H1 (cell line): Measurements from ENCODE around the gene P2RY13. TPM values are rescaled to one million over a fixed set of nuclear protein-coding genes. Genes with fewer than 3 reads are reported as not detected.

Source experiments
- CTCF ChIA-PET: fragments of 300-600 bp; sonication (Branson Sonifier 250); formaldehyde crosslinking; loops from one replicate; lab custom pipeline; 2021; ENCODE audit not compliant: partially characterized antibody; lab: Charles Lee
- POLR2A ChIA-PET: fragments of 300-600 bp; sonication (Branson Sonifier 250); formaldehyde crosslinking; loops from one replicate; lab custom pipeline; 2021; ENCODE audit warnings: inconsistent platforms; ENCODE audit not compliant: partially characterized antibody; lab: Charles Lee
- DNase-seq, 2 experiments: peaks; one replicate each; pipeline versions ENCODE4 v3.0.0 to v3.0.0-alpha.2; 2010 to 2022; ENCODE audit warnings: low spot score in 2 of 2, low read depth in 1 of 2, mixed read lengths in 1 of 2
- FAIRE-seq: peaks from 2 replicates; lab custom pipeline; 2011; peaks lifted over from hg19 to GRCh38; lab: Jason Lieb, UNC
- H2AFZ ChIP-seq: 2 replicates; pipeline ENCODE4 v1.8.1; 2012; ENCODE audit warnings: low read length, inconsistent platforms
- H2AK5ac ChIP-seq: 2 replicates; pipeline ENCODE4 v1.6.1; 2013; ENCODE audit warnings: low read depth, low read length
- H2BK120ac ChIP-seq: replicated peaks from 2 replicates; pipeline ENCODE3; 2013; ENCODE audit warnings: low read depth, low read length, inconsistent platforms
- H2BK12ac ChIP-seq: 2 replicates; pipeline ENCODE4 v1.6.1; 2013; ENCODE audit warnings: low read depth, low read length
- H2BK15ac ChIP-seq: 2 replicates; pipeline ENCODE4 v1.6.1; 2013; ENCODE audit warnings: low read length
- H2BK20ac ChIP-seq: 2 replicates; pipeline ENCODE4 v1.6.1; 2013; ENCODE audit warnings: low read length
- H2BK5ac ChIP-seq: 2 replicates; pipeline ENCODE4 v1.6.1; 2013; ENCODE audit warnings: low read depth, low read length
- H3K14ac ChIP-seq: 2 replicates; pipeline ENCODE4 v1.6.1; 2013; ENCODE audit warnings: inconsistent platforms; ENCODE audit not compliant: insufficient read length
- H3K18ac ChIP-seq: 2 replicates; pipeline ENCODE4 v1.6.1; 2013; ENCODE audit warnings: low read length; ENCODE audit errors: extremely low read depth
- H3K23ac ChIP-seq: 2 replicates; pipeline ENCODE4 v1.6.1; 2013; ENCODE audit warnings: inconsistent platforms; ENCODE audit not compliant: insufficient read length
- H3K23me2 ChIP-seq: 2 replicates; pipeline ENCODE4 v1.6.1; 2013; ENCODE audit warnings: low read depth, low read length
- H3K27ac ChIP-seq: 2 replicates; pipeline ENCODE4 v1.6.1; 2011; ENCODE audit warnings: low read depth, low read length, inconsistent platforms
- H3K27me3 ChIP-seq, 4 experiments: replicated peaks in 1 of 4; 1 replicate in 1 of 4; 2 replicates in 3 of 4; pipeline versions ENCODE4 v1.6.1 to v1.8.1; 2011 to 2013; ENCODE audit warnings: low read length in 3 of 4, mild to moderate bottlenecking in 3 of 4, inconsistent platforms in 2 of 4, mixed read lengths in 2 of 4, moderate library complexity in 1 of 4; ENCODE audit not compliant: control insufficient read depth in 3 of 4, insufficient read depth in 3 of 4; ENCODE audit errors: extremely low read depth in 1 of 4
- H3K36me3 ChIP-seq, 4 experiments: 2 replicates each; pipeline versions ENCODE4 v1.6.1 to v1.8.1; 2011 to 2013; ENCODE audit warnings: mild to moderate bottlenecking in 4 of 4, low read length in 3 of 4, moderate library complexity in 2 of 4, control low read depth in 1 of 4, inconsistent platforms in 1 of 4; ENCODE audit not compliant: insufficient read depth in 4 of 4, control insufficient read depth in 2 of 4
- H3K4ac ChIP-seq: replicated peaks from 2 replicates; pipeline ENCODE3; 2013; ENCODE audit warnings: low read length, low read depth, mixed read lengths, inconsistent platforms; ENCODE audit not compliant: insufficient read length
- H3K4me1 ChIP-seq, 4 experiments: replicated peaks in 1 of 4; 1 replicate in 1 of 4; 2 replicates in 3 of 4; pipeline versions ENCODE4 v1.6.1 to v1.8.1; 2011 to 2013; ENCODE audit warnings: low read length in 3 of 4, inconsistent platforms in 2 of 4, mixed read lengths in 1 of 4; ENCODE audit not compliant: insufficient read depth in 4 of 4, control insufficient read depth in 3 of 4
- H3K4me2 ChIP-seq, 2 experiments: 2 replicates each; pipeline versions ENCODE4 v1.6.1 to v1.8.1; 2011 to 2013; ENCODE audit warnings: low read depth in 2 of 2, low read length in 2 of 2, control low read depth in 1 of 2, inconsistent platforms in 1 of 2, mild to moderate bottlenecking in 1 of 2; ENCODE audit not compliant: insufficient read depth in 1 of 2
- H3K4me3 ChIP-seq, 4 experiments: fragments of 200-600, 300-600 bp in 1 of 4; sonication (generic), shearing (Covaris generic), sonication (Bioruptor Twin) in 1 of 4; 2 replicates each; pipeline versions ENCODE4 v1.5.1 to v1.8.1; 2011 to 2016; ENCODE audit warnings: low read length in 4 of 4, low read depth in 3 of 4, control low read depth in 2 of 4, inconsistent platforms in 2 of 4, mild to moderate bottlenecking in 2 of 4, mixed read lengths in 1 of 4, moderate library complexity in 1 of 4; ENCODE audit not compliant: insufficient read depth in 2 of 4; ENCODE audit errors: extremely low read depth in 1 of 4
- H3K56ac ChIP-seq: replicated peaks from 2 replicates; pipeline ENCODE3; 2013; ENCODE audit warnings: low read depth, mild to moderate bottlenecking, mixed read lengths, low read length, inconsistent platforms; ENCODE audit not compliant: insufficient read length
- H3K79me1 ChIP-seq: 2 replicates; pipeline ENCODE4 v1.6.1; 2013; ENCODE audit warnings: low read depth, low read length, control low read depth
- H3K79me2 ChIP-seq, 2 experiments: 2 replicates each; pipeline versions ENCODE4 v1.6.1 to v1.8.1; 2012 to 2013; ENCODE audit warnings: low read length in 2 of 2, mild to moderate bottlenecking in 2 of 2, inconsistent platforms in 1 of 2; ENCODE audit not compliant: insufficient read depth in 2 of 2, control insufficient read depth in 1 of 2
- H3K9ac ChIP-seq, 4 experiments: replicated peaks in 1 of 4; 1 replicate in 1 of 4; 2 replicates in 3 of 4; pipeline versions ENCODE4 v1.6.1 to v1.8.1; 2011 to 2013; ENCODE audit warnings: low read depth in 3 of 4, low read length in 3 of 4, control low read depth in 2 of 4, mild to moderate bottlenecking in 2 of 4, moderate library complexity in 2 of 4, inconsistent platforms in 1 of 4; ENCODE audit errors: extremely low read depth in 1 of 4
- H3K9me3 ChIP-seq, 2 experiments: 2 replicates each; pipeline versions ENCODE4 v1.6.1 to v1.8.1; 2012 to 2013; ENCODE audit warnings: mild to moderate bottlenecking in 2 of 2, moderate library complexity in 2 of 2, control low read depth in 1 of 2, inconsistent platforms in 1 of 2, low read depth in 1 of 2, low read length in 1 of 2, mixed read lengths in 1 of 2; ENCODE audit not compliant: insufficient read depth in 2 of 2
- H4K20me1 ChIP-seq, 2 experiments: replicated peaks in 1 of 2; 2 replicates each; pipeline versions ENCODE3 to v1.8.1; 2011 to 2013; ENCODE audit warnings: inconsistent platforms in 2 of 2, low read length in 2 of 2, mild to moderate bottlenecking in 1 of 2; ENCODE audit not compliant: insufficient read depth in 2 of 2, control insufficient read depth in 1 of 2
- H4K5ac ChIP-seq: 2 replicates; pipeline ENCODE4 v1.6.1; 2013; ENCODE audit warnings: low read length, low read depth, mixed read lengths, inconsistent platforms; ENCODE audit not compliant: insufficient read length
- H4K8ac ChIP-seq: 2 replicates; pipeline ENCODE4 v1.8.0; 2013; ENCODE audit warnings: mild to moderate bottlenecking, moderate library complexity, low read length, inconsistent platforms; ENCODE audit not compliant: insufficient read depth; ENCODE audit errors: extremely low read depth
- H4K91ac ChIP-seq: replicated peaks from 2 replicates; pipeline ENCODE3; 2013; ENCODE audit warnings: low read length, mixed read lengths, inconsistent platforms; ENCODE audit not compliant: insufficient read length
- CBX5 ChIP-seq: fragments of 300-800, 300-1000 bp; sonication (generic); IDR thresholded peaks from 2 replicates; pipeline ENCODE4 v1.7.1; 2016; ENCODE audit warnings: antibody characterized with exemption, low read length, low read depth
- CHD2 ChIP-seq: IDR thresholded peaks from 2 replicates; pipeline ENCODE4 v1.6.1; 2012; ENCODE audit warnings: low read length, improper control_type of control experiment
- CTBP2 ChIP-seq: IDR thresholded peaks from 2 replicates; pipeline ENCODE4 v1.7.0; 2011; ENCODE audit warnings: borderline replicate concordance, mild to moderate bottlenecking, moderate library complexity, mixed read lengths, low read length; ENCODE audit not compliant: insufficient read depth, insufficient read length
- GABPA ChIP-seq: IDR thresholded peaks from 2 replicates; pipeline ENCODE4 v1.6.1; 2011; ENCODE audit warnings: mild to moderate bottlenecking, low read length, moderate library complexity, borderline replicate concordance; ENCODE audit not compliant: insufficient read depth
- JUN ChIP-seq: IDR thresholded peaks from 2 replicates; pipeline ENCODE4 v1.6.1; 2011; ENCODE audit warnings: low read depth, mild to moderate bottlenecking, improper control_type of control experiment, low read length
- KDM5A ChIP-seq: fragments of 200-600 bp; IDR thresholded peaks from 2 replicates; pipeline ENCODE4 v1.7.1; 2012; ENCODE audit warnings: mild to moderate bottlenecking, low read length, inconsistent platforms, mixed read lengths
- MAFK ChIP-seq: IDR thresholded peaks from 2 replicates; pipeline ENCODE4 v1.6.1; 2012; ENCODE audit warnings: low read depth, mild to moderate bottlenecking, improper control_type of control experiment, low read length
- PHF8 ChIP-seq: fragments of 200-600 bp; sonication (generic); conservative IDR thresholded peaks from 2 replicates; pipeline ENCODE4 v1.7.1; 2012; ENCODE audit warnings: low read depth, mild to moderate bottlenecking, inconsistent platforms, low read length, moderate library complexity
- POLR2A ChIP-seq, 2 experiments: IDR thresholded peaks; 1 replicate in 1 of 2; 2 replicates in 1 of 2; pipeline ENCODE4 v1.6.1; 2011; ENCODE audit warnings: low read depth in 2 of 2, low read length in 2 of 2, mild to moderate bottlenecking in 2 of 2; ENCODE audit errors: control extremely low read depth in 1 of 2
- POU5F1 ChIP-seq: IDR thresholded peaks from 2 replicates; pipeline ENCODE4 v1.6.1; 2011; ENCODE audit warnings: low read depth, mild to moderate bottlenecking, low read length, moderate library complexity
- SIRT6 ChIP-seq: IDR thresholded peaks from one replicate; pipeline ENCODE4 v1.7.1; 2012; ENCODE audit warnings: low read length, inconsistent platforms
- SP1 ChIP-seq: IDR thresholded peaks from 2 replicates; pipeline ENCODE4 v1.6.1; 2011; ENCODE audit warnings: low read depth, low read length
- TCF12 ChIP-seq: IDR thresholded peaks from 2 replicates; pipeline ENCODE4 v1.6.1; 2011; ENCODE audit warnings: low read depth, mild to moderate bottlenecking, low read length
- ZNF274 ChIP-seq: IDR thresholded peaks from 2 replicates; pipeline ENCODE4 v1.7.0; 2012; ENCODE audit warnings: low read length, borderline replicate concordance; ENCODE audit errors: extremely low read depth
- WGBS, 2 experiments: shearing (Covaris generic) in 1 of 2; methylation state at CpG; one replicate each; pipeline versions ENCODE4 v1.1.6 to v1.1.7; 2013 to 2015; ENCODE audit warnings: low lambda C conversion rate in 2 of 2, mixed read lengths in 2 of 2, inconsistent platforms in 1 of 2, low coverage in 1 of 2, missing lambda C conversion rate in 1 of 2; ENCODE audit not compliant: insufficient replicate concordance in 2 of 2, insufficient coverage in 1 of 2, insufficient read length in 1 of 2; ENCODE audit errors: extremely low coverage in 1 of 2, missing lambda C conversion rate in 1 of 2; 5-methylcytosine and 5-hydroxymethylcytosine counted together
- polyA plus RNA-seq, 7 experiments: library from polyadenylated mRNA; depleted of rRNA in 3 of 7; stranded (reverse) in 5 of 7; unstranded in 2 of 7; fragments of >200 nt in 5 of 7; fragments of 200-250 nt in 2 of 7; gene quantifications; 1 replicate in 5 of 7; 2 replicates in 1 of 7; 4 replicates in 1 of 7; pipeline versions ENCODE4 v1.2.1 to v1.2.3, GENCODE V29; 2011 to 2013; ENCODE audit warnings: missing spikeins in 2 of 7, mixed read lengths in 2 of 7
- total RNA-seq: library from RNA; stranded (reverse); fragmentation: NEBNext Ultra II Directional; extraction: Animal tissue kit (Norgen Biotek cat#: 25700); gene quantifications from 2 replicates; pipeline ENCODE4 v1.2.1, GENCODE V29; 2021
- TF ChIP-seq, protein P1 (sequence below): IDR thresholded peaks from 2 replicates; pipeline ENCODE4 v1.6.1; 2011; ENCODE audit warnings: low read depth, mild to moderate bottlenecking, low read length; ENCODE audit not compliant: insufficient read depth

The P2RY13 gene
- total and polyA plus RNA-seq, 2 of the 8 experiments (the other 6 are each of a cell fraction or from before 2014, with no cell fraction given), result not detected

DNA sequence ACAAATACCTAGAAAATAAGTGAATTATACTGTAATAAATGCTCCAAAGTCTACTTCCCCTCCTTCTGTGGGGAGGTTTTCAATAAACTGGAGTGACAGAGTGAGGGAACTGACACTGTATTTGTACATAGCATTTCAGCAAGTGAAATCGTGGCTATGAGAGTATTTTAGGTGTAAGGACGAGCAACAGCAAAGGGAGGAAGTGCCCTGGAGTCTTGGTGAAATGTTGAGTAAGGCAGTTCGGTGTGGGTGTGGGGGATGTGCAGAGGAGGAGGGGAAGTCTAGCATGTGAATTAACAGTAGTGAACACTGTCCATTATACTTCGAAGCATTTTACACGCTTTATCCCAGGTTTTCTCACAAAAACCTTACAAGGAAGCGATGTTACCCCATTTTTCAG lies 18.1 kb upstream of the P2RY13 start:
- Histone ChIP-seq H3K18ac (no peak overlapping the region), H3K23me2 (no peaks in the 10 kb centered on the region; the same call in 1 of the 2 replicates), H2BK120ac (no peak overlapping the region), H4K91ac (no peak overlapping the region), H2BK12ac (no peak overlapping the region), H3K36me3 (no peaks in the 10 kb centered on the region), H3K9me3 (no peaks in the 10 kb centered on the region), H4K20me1 (no peaks in the 10 kb centered on the region), H3K27me3 (peaks cover 0 to 1% (median 0%) of the 10 kb centered on the region in 4 experiments; a peak in 1 of 7 replicates), H3K27ac (no peak overlapping the region), H2AK5ac (no peak overlapping the region), H3K14ac (no peak overlapping the region), H3K4me2 (no peak overlapping the region), H3K4me1 (peaks cover 0 to 10% (median 5%) of the 10 kb centered on the region in 4 experiments; a peak in 3 of 7 replicates), H2AFZ (no peak overlapping the region), H2BK5ac (no peak overlapping the region; the same call in 1 of the 2 replicates), H3K79me2 (no peaks in the 10 kb centered on the region), H3K4me3 (no peak overlapping the region), H3K4ac (no peak overlapping the region), H3K79me1 (no peaks in the 10 kb centered on the region), H4K8ac (no peak overlapping the region), H2BK20ac (no peak overlapping the region), H3K23ac (no peak overlapping the region), H3K56ac (no peak overlapping the region), H3K9ac (no peak overlapping the region), H4K5ac (no peak overlapping the region), H2BK15ac (no peak overlapping the region)
- FAIRE-seq (no peak), DNase-seq (no peak)
- ChIA-PET CTCF (interaction anchor here (1.2 to 1.4 kb wide), 2 partner anchors 12 to 43 kb away, joined by 3 read pairs; no protein-coding TSS in a partner anchor), POLR2A (no interaction called here)
- TF ChIP-seq PHF8 (no peak), JUN (no peak), POLR2A (IDR thresholded peaks at IDR 0.05; ENCODE audit: control extremely low read depth in 1 of 2, low read depth in 2 of 2, low read length in 2 of 2) (no peak), ZNF274 (no peak), KDM5A (no peak), GABPA (no peak), CTBP2 (no peak), CHD2 (no peak), POU5F1 (no peak), TCF12 (no peak), SIRT6 (no peak), MAFK (no peak), SP1 (no peak), CBX5 (no peak)
- TF ChIP-seq, protein P1, sequence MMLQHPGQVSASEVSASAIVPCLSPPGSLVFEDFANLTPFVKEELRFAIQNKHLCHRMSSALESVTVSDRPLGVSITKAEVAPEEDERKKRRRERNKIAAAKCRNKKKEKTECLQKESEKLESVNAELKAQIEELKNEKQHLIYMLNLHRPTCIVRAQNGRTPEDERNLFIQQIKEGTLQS, result no peak
- WGBS, 2 experiments, result 86% methylated on average over 6 of the region's 6 CpGs; no CpG with 5 or more reads in 1 of the 2 experiments
